ENCODE measurements around the gene MYO7B.
"Not testable (repeated sequence)": the region's sequence is repeated elsewhere in the genome, so short reads cannot be mapped to it uniquely, and the experiment has no call there.

The MYO7B gene

GRCh38 chr2:127528487-127528886 is 7.0 kb upstream of the MYO7B start:
- Histone ChIP-seq H3K4me2 (ENCODE audit: low read length) (no peak overlapping the region), H3K4me1 (ENCODE audit: insufficient read depth, low read length, severe bottlenecking) (peaks cover 20% of the 10 kb centered on the region), H4K20me1 (ENCODE audit: insufficient read depth, low read length) (no peaks in the 10 kb centered on the region), H3K27ac (ENCODE audit: low read depth, low read length, poor library complexity, severe bottlenecking) (no peak overlapping the region), H3K4me3 (ENCODE audit: low read depth, low read length, poor library complexity, severe bottlenecking) (no peak overlapping the region), H3K9me2 (ENCODE audit: low read depth, low read length) (no peaks in the 10 kb centered on the region), H2AFZ (ENCODE audit: low read length) (no peak overlapping the region), H3K9ac (ENCODE audit: low read length) (no peak overlapping the region), H3K27me3 (ENCODE audit: insufficient read depth, low read length) (no peaks in the 10 kb centered on the region; the same call in 1 of the 2 replicates), H3F3A (ENCODE audit: insufficient read depth, low read length) (no peaks in the 10 kb centered on the region), H3K79me2 (ENCODE audit: insufficient read depth, low read length) (peaks cover 23% of the 10 kb centered on the region), H3K36me3 (ENCODE audit: insufficient read depth, low read length) (peaks cover 6% of the 10 kb centered on the region; the same call in 1 of the 2 replicates), H3K9me3 (ENCODE audit: low read length) (no peaks in the 10 kb centered on the region)
- TF ChIP-seq CTCF (IDR thresholded peaks at IDR 0.05; ENCODE audit: low read length) (peak; percentile 26; the same call in 1 of the 2 replicates), EZH2 (IDR thresholded peaks at IDR 0.05; ENCODE audit: borderline replicate concordance, low read length) (no peak)

- not testable (repeated sequence) for H3K36me3 ChIP-seq (ENCODE audit: insufficient read depth, low read length); H3K4me3 ChIP-seq (ENCODE audit: low read depth, low read length, poor library complexity, severe bottlenecking); H2AFZ ChIP-seq (ENCODE audit: low read length); H4K20me1 ChIP-seq (ENCODE audit: insufficient read depth, low read length); H3K4me2 ChIP-seq (ENCODE audit: low read length); H3K9ac ChIP-seq (ENCODE audit: low read length); H3K27ac ChIP-seq (ENCODE audit: low read depth, low read length, poor library complexity, severe bottlenecking); H3K9me3 ChIP-seq (ENCODE audit: low read length); H3F3A ChIP-seq (ENCODE audit: insufficient read depth, low read length); H3K27me3 ChIP-seq (ENCODE audit: insufficient read depth, low read length); H3K9me2 ChIP-seq (ENCODE audit: low read depth, low read length)
- H3K79me2 ChIP-seq (ENCODE audit: insufficient read depth, low read length) = peaks cover 14% of the 10 kb centered on the region
- peaks cover 13% of the 10 kb centered on the region for H3K4me1 ChIP-seq (ENCODE audit: insufficient read depth, low read length, severe bottlenecking)
Measured at GRCh38 chr2:127529416-127529815, 6.1 kb upstream of the MYO7B start.

GRCh38 chr2:127530245-127531140 is 5.0 kb upstream of the MYO7B start:
- TF ChIP-seq CTCF (IDR thresholded peaks at IDR 0.05; ENCODE audit: low read length) = no peak
- no peak for TF ChIP-seq EZH2 (IDR thresholded peaks at IDR 0.05; ENCODE audit: borderline replicate concordance, low read length)
- H3K4me3 ChIP-seq (ENCODE audit: low read depth, low read length, poor library complexity, severe bottlenecking) = no peak overlapping the region
- H3K4me1 ChIP-seq (ENCODE audit: insufficient read depth, low read length, severe bottlenecking) = peaks cover 8% of the 10 kb centered on the region
- H3K79me2 ChIP-seq (ENCODE audit: insufficient read depth, low read length) = peaks cover 4% of the 10 kb centered on the region
- no peaks in the 10 kb centered on the region for H3K9me2 ChIP-seq (ENCODE audit: low read depth, low read length)
- no peak overlapping the region for H3K4me2 ChIP-seq (ENCODE audit: low read length)
- H3K27ac ChIP-seq (ENCODE audit: low read depth, low read length, poor library complexity, severe bottlenecking) = no peak overlapping the region
- no peaks in the 10 kb centered on the region; the same call in 1 of the 2 replicates for H3K27me3 ChIP-seq (ENCODE audit: insufficient read depth, low read length)
- H3K9ac ChIP-seq (ENCODE audit: low read length) = no peak overlapping the region
- H4K20me1 ChIP-seq (ENCODE audit: insufficient read depth, low read length) = no peaks in the 10 kb centered on the region
- H3K36me3 ChIP-seq (ENCODE audit: insufficient read depth, low read length) = no peaks in the 10 kb centered on the region
- H3F3A ChIP-seq (ENCODE audit: insufficient read depth, low read length) = no peaks in the 10 kb centered on the region
- H3K9me3 ChIP-seq (ENCODE audit: low read length) = no peaks in the 10 kb centered on the region
- no peak overlapping the region for H2AFZ ChIP-seq (ENCODE audit: low read length)

Measured in OCI-LY1 (cell line).